HG03045 (cell line): ENCODE results near the gene TEX10.
"Not testable (repeated sequence)": the region's sequence is repeated elsewhere in the genome, so short reads cannot be mapped to it uniquely, and the experiment has no call there.

Source experiments
- ATAC-seq: cut with Tn5 transposase; IDR thresholded peaks from one replicate; pipeline ENCODE4 v1.9.1; 2021; ENCODE audit warnings: mild to moderate bottlenecking, moderate library complexity; ENCODE audit not compliant: unreplicated experiment

TEX10 gene

DNA sequence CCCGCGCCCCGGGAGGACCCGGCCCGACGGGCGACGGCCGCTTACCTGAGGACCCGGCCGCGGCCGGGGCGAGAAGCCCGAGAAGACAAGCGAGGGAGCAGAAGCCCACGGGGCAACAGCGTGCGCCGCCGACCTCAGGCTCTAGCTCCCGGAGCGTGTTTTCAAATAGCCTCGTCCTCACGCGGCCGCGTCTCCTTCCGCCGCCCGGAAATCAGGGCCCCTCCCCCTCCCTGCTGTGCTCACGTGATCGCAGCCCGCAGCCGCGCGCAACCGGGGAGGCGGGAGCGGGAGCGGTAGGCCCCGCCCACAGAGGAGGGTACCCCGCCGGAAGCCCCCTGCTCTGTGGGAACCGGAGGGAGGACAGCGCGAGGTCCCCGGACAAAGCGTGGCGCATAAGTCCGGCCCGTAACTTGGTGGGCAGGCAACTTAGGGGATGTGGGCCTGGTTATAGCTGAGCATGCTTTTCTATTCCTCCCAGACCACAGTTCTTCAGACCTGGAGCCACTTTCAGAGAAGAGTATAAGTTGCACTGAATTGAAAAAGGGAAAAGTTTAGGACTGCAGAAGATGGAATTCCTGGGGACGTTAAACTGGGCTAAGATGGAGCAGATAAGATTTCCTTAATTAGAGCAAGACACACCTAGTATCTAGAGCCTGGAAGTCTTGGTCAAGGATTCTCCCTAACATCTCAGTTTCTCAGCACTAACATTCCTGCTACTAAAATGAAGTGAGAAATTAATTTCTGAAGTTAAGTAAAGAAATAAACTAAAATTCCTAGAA is at the start of gene TEX10:
Gene TEX10, minus strand, starts transcription at position 216 of the 779 bp plus-strand sequence. CDS start 3,579 bp downstream, outside the sequence.
- peak; percentile 92 for ATAC-seq

GRCh38 chr9:100401042-100401441 is 48.3 kb upstream of the TEX10 start:
- no peak for ATAC-seq

DNA sequence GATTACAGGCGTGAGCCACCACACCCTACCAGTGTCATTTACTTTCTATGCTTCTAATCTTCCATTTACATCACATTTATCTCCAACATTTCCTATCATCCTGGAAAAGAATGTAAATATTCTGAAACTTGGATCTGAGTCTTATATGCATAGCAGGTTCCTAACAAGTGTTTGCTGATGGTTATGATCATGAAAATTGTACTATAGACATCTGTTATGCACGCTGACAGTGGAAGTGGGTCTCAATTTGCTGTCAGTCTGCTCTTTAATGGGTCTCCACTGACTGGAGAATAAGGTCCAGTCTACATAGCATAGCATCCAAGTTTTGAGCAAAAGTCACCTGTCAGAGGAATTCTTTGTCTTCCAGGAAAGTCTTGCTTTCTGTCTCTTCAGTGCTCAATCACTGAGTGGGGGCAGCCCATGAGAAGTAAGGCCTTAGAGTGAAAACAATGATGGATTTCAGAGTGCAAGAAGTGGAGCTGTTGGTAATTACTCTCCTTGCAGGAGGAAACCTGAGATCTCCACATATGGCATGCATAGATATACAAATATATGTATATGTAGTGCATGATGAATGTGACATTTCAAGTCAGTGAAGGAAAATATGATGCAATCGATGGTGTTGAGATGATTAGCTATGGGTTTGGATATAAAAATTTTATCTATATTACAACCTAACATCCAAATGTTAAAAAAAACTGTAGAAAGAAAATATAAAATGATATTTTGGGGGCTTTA is 45.0 kb upstream of the TEX10 start:
- no peak for ATAC-seq

DNA sequence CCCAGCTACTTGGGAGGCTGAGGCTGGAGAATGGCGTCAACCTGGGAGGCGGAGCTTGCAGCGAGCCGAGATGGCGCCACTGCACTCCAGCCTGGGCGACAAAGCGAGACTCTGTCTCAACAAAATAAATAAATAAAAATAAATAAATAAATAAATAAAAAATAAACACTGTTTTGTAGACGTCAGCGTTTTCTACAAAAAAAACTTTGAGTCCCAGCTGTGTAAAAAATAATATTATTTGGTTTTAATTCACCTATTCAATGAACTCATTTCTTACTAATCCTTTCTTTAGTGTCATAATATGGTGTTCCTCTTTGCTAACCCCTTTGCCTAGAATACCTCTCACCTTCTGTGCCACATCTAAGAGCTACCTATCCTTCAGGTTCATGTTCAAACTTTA is 44.0 kb upstream of the TEX10 start:
- ATAC-seq = no peak

DNA sequence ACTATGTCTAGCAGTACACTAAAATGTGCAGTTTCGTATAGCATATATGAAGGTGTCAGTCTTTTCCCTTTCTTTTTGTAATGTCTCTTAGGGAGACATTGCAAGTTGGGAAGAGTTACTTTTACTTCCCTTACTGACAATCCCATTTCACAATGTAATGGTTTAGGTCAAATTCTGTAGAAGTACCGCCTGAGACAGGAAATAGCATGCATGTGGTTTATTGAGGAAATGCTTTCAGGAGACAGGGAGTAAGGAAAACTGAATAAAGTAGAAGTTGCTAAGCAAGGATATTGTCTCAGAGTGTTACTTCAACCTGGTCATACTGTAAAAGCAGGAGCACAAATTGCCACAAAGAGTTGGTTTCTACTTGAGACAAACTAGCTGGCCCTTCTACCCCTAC is 42.1 kb upstream of the TEX10 start:
- ATAC-seq = no peak

GRCh38 chr9:100394032-100394695 is 41.4 kb upstream of the TEX10 start:
- no peak for ATAC-seq

DNA sequence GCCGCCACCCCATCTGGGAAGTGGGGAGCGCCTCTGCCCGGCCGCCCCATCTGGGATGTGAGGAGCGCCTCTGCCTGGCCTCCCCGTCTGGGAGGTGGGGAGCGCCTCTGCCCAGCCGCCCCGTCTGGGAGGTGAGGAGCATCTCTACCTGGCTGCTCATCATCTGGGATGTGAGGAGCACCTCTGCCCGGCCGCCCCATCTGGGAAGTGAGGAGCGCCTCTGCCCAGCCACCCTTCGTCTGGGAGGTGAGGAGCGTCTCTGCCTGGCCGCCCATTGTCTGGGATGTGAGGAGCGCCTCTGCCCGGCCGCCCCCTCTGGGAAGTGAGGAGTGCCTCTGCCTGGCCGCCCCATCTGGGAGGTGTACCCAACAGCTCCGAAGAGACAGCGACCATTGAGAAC is 40.2 kb upstream of the TEX10 start:
- not testable (repeated sequence) for ATAC-seq

- ATAC-seq = no peak
Observed at GRCh38 chr9:100379862-100380261, 27.1 kb upstream of the TEX10 start.

DNA sequence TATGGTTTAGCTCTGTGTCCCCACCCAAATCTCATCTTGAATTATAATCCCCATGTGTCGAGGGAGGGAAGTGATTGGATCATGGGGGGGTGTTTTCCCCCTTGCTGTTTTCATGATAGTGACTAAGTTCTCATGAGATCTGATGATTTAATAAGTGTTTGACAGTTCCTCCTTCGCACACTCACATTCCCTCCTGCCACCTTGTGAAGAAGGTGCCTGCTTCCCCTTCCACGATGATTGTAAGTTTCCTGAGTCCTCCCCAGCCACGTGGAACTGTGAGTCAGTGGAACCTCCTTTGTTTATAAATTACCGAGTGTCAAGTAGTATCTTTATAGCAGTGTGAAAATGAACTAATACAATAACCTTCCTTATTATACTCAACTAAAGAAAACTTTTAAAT is 24.3 kb upstream of the TEX10 start:
- ATAC-seq = no peak

GRCh38 chr9:100375658-100376057 is 22.9 kb upstream of the TEX10 start:
- no peak for ATAC-seq

- ATAC-seq = no peak
Observed at GRCh38 chr9:100372648-100373047, 19.9 kb upstream of the TEX10 start.

GRCh38 chr9:100370064-100370723 is 17.5 kb upstream of the TEX10 start:
- ATAC-seq = no peak

DNA sequence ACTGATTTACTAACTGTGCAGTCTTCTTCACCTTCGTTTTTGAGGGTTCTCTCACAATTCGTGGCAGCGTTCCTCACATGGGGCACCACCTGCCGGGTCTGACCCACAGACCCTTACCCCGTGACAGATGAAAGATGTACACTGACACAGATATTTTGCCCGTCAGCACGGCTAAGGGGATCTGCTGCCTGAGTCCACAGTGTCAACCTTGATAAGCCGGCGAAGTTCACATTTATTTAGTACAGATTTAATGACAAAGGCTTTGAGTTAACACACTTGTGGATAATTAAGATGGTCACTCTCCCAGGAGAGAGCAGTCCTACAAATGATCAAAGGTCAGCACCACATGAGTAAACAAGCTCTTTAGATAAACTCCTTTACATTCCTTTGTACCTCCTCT is 15.9 kb upstream of the TEX10 start:
- ATAC-seq = no peak

DNA sequence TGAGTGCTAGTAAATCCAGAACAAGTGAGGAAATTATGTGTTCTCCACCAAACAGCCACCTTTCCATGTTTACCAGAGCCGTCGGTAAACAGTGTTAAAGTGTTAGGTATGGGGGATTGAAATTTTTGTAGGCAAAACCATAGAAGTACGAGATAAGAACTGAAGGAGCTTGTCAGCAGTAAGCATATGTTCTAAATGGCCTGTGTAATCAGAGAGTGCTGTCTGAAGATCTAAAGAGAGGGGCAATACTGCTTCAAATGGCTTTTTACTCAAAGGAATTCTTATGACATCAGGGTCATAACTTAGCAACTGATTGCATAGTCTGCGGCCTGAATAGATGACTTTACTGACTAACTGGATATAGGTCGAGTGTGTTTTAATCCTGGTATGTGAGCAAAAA is 13.4 kb upstream of the TEX10 start:
- no peak for ATAC-seq

DNA sequence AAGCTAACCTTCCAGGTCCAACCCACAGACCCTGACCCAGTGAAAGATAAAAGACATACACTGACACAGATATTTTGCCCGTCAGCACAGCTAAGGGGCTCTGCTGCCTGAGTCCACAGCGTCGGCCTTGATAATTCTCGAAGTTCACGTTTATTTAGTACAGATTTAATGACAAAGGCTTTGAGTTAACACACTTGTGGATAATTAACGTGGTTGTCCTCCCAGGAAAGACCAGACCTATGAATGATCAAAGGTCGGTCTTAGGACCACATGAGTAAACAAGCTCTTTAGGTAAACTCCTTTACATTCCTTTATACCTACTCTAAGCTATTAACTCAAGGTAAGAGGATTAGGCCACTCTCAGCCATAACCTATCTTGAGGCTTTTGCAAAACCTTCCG is 11.3 kb upstream of the TEX10 start:
- no peak for ATAC-seq

DNA sequence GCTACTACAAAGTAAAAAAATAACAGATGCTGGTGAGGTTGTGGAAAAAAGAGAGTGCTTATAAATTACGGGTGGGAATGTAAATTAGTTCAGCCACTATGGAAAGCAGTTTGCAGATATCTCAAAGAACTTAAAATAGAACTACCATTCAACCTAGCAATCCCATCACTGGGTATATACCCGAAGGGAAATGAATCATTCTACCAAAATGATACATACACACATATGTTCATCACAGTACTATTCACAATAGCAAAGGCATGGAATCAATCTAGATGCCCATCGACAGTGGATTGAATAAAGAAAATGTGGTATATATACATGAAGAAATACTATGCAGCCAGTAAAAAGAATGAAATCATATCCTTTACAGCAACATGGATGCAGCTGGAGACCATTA is 6.3 kb upstream of the TEX10 start:
- ATAC-seq = no peak

DNA sequence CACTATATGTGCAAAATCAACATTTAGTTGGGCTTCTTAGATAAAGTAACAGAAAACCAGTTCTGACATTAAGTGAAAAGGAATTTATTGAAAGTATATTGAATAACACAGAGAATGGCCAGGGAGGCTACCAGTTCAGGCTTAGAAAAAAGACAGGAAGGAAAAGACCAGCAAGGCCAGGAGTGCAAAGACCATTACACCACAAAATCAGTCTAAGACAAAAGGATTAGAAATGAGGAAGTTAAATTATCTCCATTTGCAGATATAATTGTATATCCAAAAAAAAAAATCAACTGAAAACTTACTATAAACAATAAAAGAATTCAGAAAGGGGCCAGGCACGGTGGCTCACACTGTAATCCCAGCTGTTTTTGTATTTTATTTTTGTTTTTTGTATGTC is 4.8 kb upstream of the TEX10 start:
- ATAC-seq = no peak

DNA sequence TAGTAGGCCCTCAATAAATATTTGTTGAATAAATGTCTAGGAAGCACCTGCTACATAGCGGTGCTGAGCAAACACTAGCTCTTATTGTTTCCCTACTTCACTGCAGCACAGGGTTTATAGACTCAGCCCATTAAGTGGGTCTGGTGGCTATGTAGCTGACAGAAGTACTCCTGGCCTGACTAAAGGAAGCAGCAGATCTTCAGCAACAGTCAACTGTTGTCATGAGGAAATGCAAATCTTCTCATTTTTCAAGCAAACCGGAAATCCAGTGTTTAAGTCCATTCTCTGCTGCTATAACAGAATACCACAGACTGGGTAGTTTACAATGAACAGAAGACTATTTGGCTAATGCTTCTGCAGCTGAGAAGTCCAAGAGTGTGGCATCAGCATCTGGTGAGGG is 2.8 kb upstream of the TEX10 start:
- ATAC-seq = no peak

GRCh38 chr9:100354121-100354800 is 1.5 kb upstream of the TEX10 start:
- no peak for ATAC-seq

GRCh38 chr9:100352201-100352726 is 478 bp downstream of the TEX10 start:
- ATAC-seq = peak; percentile 40

GRCh38 chr9:100351508-100351907 is 1.2 kb downstream of the TEX10 start:
- ATAC-seq = no peak
